MM.1S (cell line): Measurements from ENCODE around the gene EPN3.
A peak's percentile ranks its signal among the peaks of the same experiment; 100 is the strongest.

ENCODE experiments used
- DNase-seq: peaks from one replicate; pipeline ENCODE4 v3.0.0-alpha.2; 2015
- H2AFZ ChIP-seq: fragments of 300-600 bp; sonication (generic); 2 replicates; pipeline ENCODE4 v1.6.0; 2016; ENCODE audit warnings: antibody characterized with exemption, low read length
- H3F3A ChIP-seq: fragments of 300-600 bp; sonication (generic); 2 replicates; pipeline ENCODE4 v1.6.1; 2016; ENCODE audit warnings: mild to moderate bottlenecking, antibody characterized with exemption, low read length, moderate library complexity, mixed read lengths; ENCODE audit not compliant: insufficient read depth
- H3K27ac ChIP-seq: fragments of 300-600 bp; sonication (generic); 2 replicates; pipeline ENCODE4 v1.5.1; 2016; ENCODE audit warnings: mild to moderate bottlenecking, low read length
- H3K27me3 ChIP-seq: fragments of 300-600 bp; sonication (generic); replicated peaks from 2 replicates; pipeline ENCODE4 v1.6.0; 2016; ENCODE audit warnings: low read length; ENCODE audit not compliant: insufficient read depth
- H3K36me3 ChIP-seq: fragments of 300-600 bp; sonication (generic); replicated peaks from 2 replicates; pipeline ENCODE4 v1.6.1; 2016; ENCODE audit warnings: mild to moderate bottlenecking, low read length, mixed read lengths; ENCODE audit not compliant: insufficient read depth
- H3K4me1 ChIP-seq: fragments of 300-600 bp; sonication (generic); 2 replicates; pipeline ENCODE4 v1.6.1; 2016; ENCODE audit warnings: low read length, mixed read lengths
- H3K4me2 ChIP-seq: fragments of 300-600 bp; sonication (generic); 2 replicates; pipeline ENCODE4 v1.6.0; 2016; ENCODE audit warnings: low read depth, low read length
- H3K4me3 ChIP-seq: fragments of 300-600 bp; sonication (generic); 2 replicates; pipeline ENCODE4 v1.5.1; 2016; ENCODE audit warnings: low read length, mixed read lengths
- H3K79me2 ChIP-seq: fragments of 300-600 bp; sonication (generic); 2 replicates; pipeline ENCODE4 v1.6.1; 2016; ENCODE audit warnings: mixed run types, low read length, mixed read lengths
- H3K9ac ChIP-seq: fragments of 300-600 bp; sonication (generic); 2 replicates; pipeline ENCODE4 v1.6.1; 2016; ENCODE audit warnings: low read length, mixed read lengths
- H3K9me2 ChIP-seq: fragments of 300-600 bp; sonication (generic); replicated peaks from 2 replicates; pipeline ENCODE4 v1.6.1; 2016; ENCODE audit warnings: mild to moderate bottlenecking, low read length, mixed read lengths; ENCODE audit not compliant: insufficient read depth
- H3K9me3 ChIP-seq: fragments of 300-600 bp; sonication (generic); replicated peaks from 2 replicates; pipeline ENCODE4 v1.6.1; 2016; ENCODE audit warnings: mild to moderate bottlenecking, low read length, mixed read lengths; ENCODE audit not compliant: insufficient read depth
- H4K20me1 ChIP-seq: fragments of 300-600 bp; sonication (generic); 2 replicates; pipeline ENCODE4 v1.6.1; 2016; ENCODE audit warnings: mild to moderate bottlenecking, low read length, moderate library complexity, mixed read lengths; ENCODE audit not compliant: insufficient read depth
- EZH2 ChIP-seq: fragments of 300-600 bp; sonication (generic); optimal IDR thresholded peaks from 2 replicates; pipeline ENCODE3; 2017; ENCODE audit warnings: low read depth, mild to moderate bottlenecking, antibody characterized with exemption, low read length, mixed read lengths
- EZH2phosphoT487 ChIP-seq: fragments of 300-600 bp; sonication (generic); IDR thresholded peaks from 2 replicates; pipeline ENCODE4 v1.6.1; 2018; ENCODE audit warnings: antibody characterized with exemption, low read length
- TF ChIP-seq, protein P1 (sequence below): fragments of 300-600 bp; sonication (generic); IDR thresholded peaks from 2 replicates; pipeline ENCODE4 v1.5.1; 2016; ENCODE audit warnings: antibody characterized with exemption, low read length, mixed read lengths

The EPN3 gene

DNA sequence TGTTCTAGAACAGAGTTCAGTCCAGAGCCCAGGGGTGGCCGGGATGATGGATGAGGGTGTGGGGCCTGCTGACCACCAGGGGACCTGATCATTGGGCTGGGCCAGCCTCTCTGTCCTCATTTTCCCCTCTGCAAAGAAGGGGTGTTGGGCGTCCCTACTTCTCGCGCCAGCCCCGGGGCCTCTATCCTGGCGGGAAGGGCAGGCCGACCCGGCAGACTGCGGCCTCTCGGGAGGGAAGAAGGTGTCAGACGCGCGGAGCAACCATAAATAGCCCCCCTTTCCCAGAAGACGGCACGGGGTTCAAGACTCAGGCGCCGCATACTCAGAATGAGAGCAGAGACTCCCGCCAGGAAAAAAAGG lies 26.0 kb downstream of the EPN3 start:
- no peaks in the 10 kb centered on the region for H4K20me1 ChIP-seq
- no peak overlapping the region for H2AFZ ChIP-seq
- no peak overlapping the region for H3K4me3 ChIP-seq
- H3K9me2 ChIP-seq = no peaks in the 10 kb centered on the region
- no peaks in the 10 kb centered on the region for H3K9me3 ChIP-seq
- H3K4me1 ChIP-seq = peaks cover 8% of the 10 kb centered on the region
- TF ChIP-seq EZH2 (no peak), EZH2phosphoT487 (no peak)
- TF ChIP-seq, protein P1, sequence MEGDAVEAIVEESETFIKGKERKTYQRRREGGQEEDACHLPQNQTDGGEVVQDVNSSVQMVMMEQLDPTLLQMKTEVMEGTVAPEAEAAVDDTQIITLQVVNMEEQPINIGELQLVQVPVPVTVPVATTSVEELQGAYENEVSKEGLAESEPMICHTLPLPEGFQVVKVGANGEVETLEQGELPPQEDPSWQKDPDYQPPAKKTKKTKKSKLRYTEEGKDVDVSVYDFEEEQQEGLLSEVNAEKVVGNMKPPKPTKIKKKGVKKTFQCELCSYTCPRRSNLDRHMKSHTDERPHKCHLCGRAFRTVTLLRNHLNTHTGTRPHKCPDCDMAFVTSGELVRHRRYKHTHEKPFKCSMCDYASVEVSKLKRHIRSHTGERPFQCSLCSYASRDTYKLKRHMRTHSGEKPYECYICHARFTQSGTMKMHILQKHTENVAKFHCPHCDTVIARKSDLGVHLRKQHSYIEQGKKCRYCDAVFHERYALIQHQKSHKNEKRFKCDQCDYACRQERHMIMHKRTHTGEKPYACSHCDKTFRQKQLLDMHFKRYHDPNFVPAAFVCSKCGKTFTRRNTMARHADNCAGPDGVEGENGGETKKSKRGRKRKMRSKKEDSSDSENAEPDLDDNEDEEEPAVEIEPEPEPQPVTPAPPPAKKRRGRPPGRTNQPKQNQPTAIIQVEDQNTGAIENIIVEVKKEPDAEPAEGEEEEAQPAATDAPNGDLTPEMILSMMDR = no peak
- DNase-seq = no peak
- no peak overlapping the region for H3K9ac ChIP-seq
- no peaks in the 10 kb centered on the region for H3K79me2 ChIP-seq
- H3K36me3 ChIP-seq = no peaks in the 10 kb centered on the region
- no peak overlapping the region for H3K27ac ChIP-seq
- no peaks in the 10 kb centered on the region for H3F3A ChIP-seq
- no peak overlapping the region for H3K4me2 ChIP-seq
- H3K27me3 ChIP-seq = peaks cover 56% of the 10 kb centered on the region

DNA sequence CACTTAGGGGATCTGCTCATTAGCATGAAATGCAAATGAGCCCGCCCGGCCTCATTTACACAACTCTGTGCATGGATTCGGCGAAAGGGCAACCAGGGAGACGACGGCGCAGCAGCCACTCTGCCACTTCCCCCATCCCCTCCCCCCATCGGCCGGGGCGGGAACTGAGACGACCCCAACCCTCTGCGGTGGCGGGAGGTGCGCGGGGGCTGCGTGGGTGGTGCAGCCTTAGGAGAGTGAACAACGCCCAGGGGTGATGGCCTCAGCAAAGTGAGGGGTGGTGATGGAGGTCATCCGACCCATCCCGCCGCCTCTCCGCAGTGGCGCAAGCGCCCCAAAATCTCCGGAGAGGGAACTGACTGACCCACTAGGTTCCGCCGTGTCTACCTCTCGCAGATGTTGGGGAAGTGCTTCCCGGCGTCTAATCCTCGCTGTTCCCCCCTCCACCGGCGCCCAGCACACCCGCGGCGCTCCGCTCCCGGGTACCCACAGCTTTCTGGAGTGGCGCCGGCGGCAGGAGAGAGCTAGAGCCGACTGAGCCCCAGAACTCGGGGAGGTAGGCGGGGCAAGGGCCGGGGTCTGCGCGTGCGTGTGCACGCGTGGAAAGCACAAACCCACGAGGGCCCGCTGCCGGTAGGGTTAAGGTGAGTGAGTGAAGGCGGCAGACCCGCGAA lies 26.5 kb downstream of the EPN3 start:
- no peak for DNase-seq
- Histone ChIP-seq H3K9me3 (no peaks in the 10 kb centered on the region), H3K36me3 (no peaks in the 10 kb centered on the region), H3K27me3 (peaks cover 61% of the 10 kb centered on the region), H3K4me3 (no peak overlapping the region), H3K9ac (no peak overlapping the region), H3K4me2 (no peak overlapping the region), H3K9me2 (no peaks in the 10 kb centered on the region), H3K27ac (no peak overlapping the region), H2AFZ (no peak overlapping the region), H3F3A (no peaks in the 10 kb centered on the region), H3K79me2 (no peaks in the 10 kb centered on the region), H4K20me1 (no peaks in the 10 kb centered on the region), H3K4me1 (peaks cover 8% of the 10 kb centered on the region)
- TF ChIP-seq, protein P1 = no peak
- TF ChIP-seq EZH2phosphoT487 (no peak), EZH2 (no peak)

DNA sequence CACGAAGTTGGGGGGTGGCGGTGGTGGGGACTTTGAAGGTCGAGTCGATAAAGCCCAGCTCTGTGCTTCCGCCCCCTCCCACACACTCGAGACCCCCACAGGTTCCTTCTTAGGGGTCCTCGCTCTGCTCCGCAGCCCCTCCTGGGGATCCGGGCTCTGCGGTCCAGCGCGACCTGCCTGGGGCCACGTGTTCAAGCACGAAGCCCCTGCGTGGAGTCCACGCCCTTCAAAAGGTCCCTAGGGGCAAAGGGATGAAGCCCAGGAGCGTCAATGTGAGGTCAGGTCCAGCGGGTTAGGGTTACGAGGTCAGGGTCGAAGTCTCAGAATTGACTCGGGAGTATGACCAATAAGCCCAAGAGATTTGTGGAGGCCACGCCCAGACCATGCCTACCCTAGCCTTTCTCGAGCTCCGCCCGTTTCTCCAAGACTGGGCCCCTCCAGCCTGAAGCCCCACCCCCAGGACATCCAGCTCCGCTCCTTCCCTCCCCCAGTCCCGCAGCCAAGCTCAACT lies 27.2 kb downstream of the EPN3 start:
- TF ChIP-seq EZH2 = no peak
- TF ChIP-seq, protein P1 = no peak
- TF ChIP-seq EZH2phosphoT487 = no peak
- no peaks in the 10 kb centered on the region for H3F3A ChIP-seq
- no peak for DNase-seq
- peaks cover 8% of the 10 kb centered on the region for H3K4me1 ChIP-seq
- H3K9me2 ChIP-seq = no peaks in the 10 kb centered on the region
- no peaks in the 10 kb centered on the region for H3K36me3 ChIP-seq
- no peaks in the 10 kb centered on the region for H3K79me2 ChIP-seq
- H4K20me1 ChIP-seq = no peaks in the 10 kb centered on the region
- no peak overlapping the region for H3K9ac ChIP-seq
- peak overlapping the region; percentile 65 for H3K4me3 ChIP-seq
- H3K9me3 ChIP-seq = no peaks in the 10 kb centered on the region
- peaks cover 68% of the 10 kb centered on the region for H3K27me3 ChIP-seq
- H3K4me2 ChIP-seq = peak overlapping the region; percentile 99
- H2AFZ ChIP-seq = peak overlapping the region; percentile 74
- no peak overlapping the region for H3K27ac ChIP-seq
